DND-41 (cell line): ENCODE results near the gene TREM1.

Experiments used
- EZH2 ChIP-seq: IDR thresholded peaks from 3 replicates; pipeline ENCODE4 v1.6.1; 2012; ENCODE audit warnings: borderline replicate concordance, low read depth, mild to moderate bottlenecking, moderate library complexity, low read length, inconsistent platforms; ENCODE audit not compliant: severe bottlenecking
- TF ChIP-seq, protein P1 (sequence below): IDR thresholded peaks from 2 replicates; pipeline ENCODE4 v1.5.1; 2012; ENCODE audit warnings: borderline replicate concordance, low read length, moderate library complexity, mild to moderate bottlenecking; ENCODE audit not compliant: poor library complexity, severe bottlenecking; ENCODE audit errors: extremely low read depth

GRCh38 chr6:41269166-41269565 is 17.3 kb downstream of the TREM1 start:
- TF ChIP-seq, protein P1, sequence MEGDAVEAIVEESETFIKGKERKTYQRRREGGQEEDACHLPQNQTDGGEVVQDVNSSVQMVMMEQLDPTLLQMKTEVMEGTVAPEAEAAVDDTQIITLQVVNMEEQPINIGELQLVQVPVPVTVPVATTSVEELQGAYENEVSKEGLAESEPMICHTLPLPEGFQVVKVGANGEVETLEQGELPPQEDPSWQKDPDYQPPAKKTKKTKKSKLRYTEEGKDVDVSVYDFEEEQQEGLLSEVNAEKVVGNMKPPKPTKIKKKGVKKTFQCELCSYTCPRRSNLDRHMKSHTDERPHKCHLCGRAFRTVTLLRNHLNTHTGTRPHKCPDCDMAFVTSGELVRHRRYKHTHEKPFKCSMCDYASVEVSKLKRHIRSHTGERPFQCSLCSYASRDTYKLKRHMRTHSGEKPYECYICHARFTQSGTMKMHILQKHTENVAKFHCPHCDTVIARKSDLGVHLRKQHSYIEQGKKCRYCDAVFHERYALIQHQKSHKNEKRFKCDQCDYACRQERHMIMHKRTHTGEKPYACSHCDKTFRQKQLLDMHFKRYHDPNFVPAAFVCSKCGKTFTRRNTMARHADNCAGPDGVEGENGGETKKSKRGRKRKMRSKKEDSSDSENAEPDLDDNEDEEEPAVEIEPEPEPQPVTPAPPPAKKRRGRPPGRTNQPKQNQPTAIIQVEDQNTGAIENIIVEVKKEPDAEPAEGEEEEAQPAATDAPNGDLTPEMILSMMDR, result no peak
- TF ChIP-seq EZH2, result no peak
